ENCODE data around the gene TMUB2. TPM values are rescaled to one million over a fixed set of nuclear protein-coding genes. Genes with fewer than 3 reads are reported as not detected.
A peak's percentile ranks its signal among the peaks of the same experiment; 100 is the strongest.
"Not testable (repeated sequence)": the region's sequence is repeated elsewhere in the genome, so short reads cannot be mapped to it uniquely, and the experiment has no call there.

Gene TMUB2
- polyA plus RNA-seq, 1 of the 3 experiments (the other 2 are of a cell fraction): 49.5 TPM

DNA sequence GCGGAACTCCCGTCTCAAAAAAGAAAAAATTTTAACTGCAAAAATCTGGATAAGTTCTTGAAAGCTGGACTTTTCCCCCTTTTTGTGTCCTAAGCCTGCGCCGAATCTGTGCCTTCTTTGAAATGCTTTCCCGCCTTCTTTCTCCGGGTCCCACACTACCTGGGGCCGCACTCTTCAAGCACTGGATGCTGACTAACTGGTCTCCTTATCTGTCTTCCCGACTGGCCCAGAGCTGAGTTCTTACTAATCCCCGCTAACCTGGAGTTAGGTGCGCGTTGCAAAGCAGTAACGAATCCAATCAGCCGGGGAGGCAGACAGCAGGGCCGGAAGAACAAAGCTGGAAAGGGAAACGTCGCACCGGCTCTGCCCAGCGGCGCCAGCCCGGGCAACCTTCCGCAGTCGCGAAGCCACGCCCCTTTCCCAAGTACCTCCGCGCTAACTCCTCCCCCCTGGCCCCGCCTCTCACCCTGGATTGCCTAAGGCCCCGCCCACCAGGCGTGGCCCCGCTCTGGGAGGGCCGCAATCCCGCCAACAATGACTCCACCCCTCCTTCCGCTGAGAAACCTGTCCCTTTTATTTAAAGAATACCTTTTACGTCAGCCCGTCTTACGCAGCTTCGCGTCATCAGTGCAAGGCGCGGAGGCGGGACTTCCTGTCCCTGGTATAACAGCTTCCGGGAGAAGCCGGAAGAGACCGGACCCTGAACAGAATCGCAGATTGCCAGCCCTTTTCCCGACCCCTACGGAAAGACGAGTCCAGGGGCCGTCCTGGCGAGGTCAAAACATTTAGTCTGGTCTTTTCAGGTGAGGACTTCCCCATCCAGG, at the start of gene TMUB2 (continued):
- TF ChIP-seq, protein P1, sequence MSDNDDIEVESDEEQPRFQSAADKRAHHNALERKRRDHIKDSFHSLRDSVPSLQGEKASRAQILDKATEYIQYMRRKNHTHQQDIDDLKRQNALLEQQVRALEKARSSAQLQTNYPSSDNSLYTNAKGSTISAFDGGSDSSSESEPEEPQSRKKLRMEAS (IDR thresholded peaks at IDR 0.05; ENCODE audit: low read depth): 0 out of 2 replicates have a peak, but pooled peaks have one; percentile 54
- TF ChIP-seq NFIC (IDR thresholded peaks at IDR 0.05; ENCODE audit: borderline replicate concordance): no peak; the same call in 1 of the 2 replicates
- TF ChIP-seq, protein P2, sequence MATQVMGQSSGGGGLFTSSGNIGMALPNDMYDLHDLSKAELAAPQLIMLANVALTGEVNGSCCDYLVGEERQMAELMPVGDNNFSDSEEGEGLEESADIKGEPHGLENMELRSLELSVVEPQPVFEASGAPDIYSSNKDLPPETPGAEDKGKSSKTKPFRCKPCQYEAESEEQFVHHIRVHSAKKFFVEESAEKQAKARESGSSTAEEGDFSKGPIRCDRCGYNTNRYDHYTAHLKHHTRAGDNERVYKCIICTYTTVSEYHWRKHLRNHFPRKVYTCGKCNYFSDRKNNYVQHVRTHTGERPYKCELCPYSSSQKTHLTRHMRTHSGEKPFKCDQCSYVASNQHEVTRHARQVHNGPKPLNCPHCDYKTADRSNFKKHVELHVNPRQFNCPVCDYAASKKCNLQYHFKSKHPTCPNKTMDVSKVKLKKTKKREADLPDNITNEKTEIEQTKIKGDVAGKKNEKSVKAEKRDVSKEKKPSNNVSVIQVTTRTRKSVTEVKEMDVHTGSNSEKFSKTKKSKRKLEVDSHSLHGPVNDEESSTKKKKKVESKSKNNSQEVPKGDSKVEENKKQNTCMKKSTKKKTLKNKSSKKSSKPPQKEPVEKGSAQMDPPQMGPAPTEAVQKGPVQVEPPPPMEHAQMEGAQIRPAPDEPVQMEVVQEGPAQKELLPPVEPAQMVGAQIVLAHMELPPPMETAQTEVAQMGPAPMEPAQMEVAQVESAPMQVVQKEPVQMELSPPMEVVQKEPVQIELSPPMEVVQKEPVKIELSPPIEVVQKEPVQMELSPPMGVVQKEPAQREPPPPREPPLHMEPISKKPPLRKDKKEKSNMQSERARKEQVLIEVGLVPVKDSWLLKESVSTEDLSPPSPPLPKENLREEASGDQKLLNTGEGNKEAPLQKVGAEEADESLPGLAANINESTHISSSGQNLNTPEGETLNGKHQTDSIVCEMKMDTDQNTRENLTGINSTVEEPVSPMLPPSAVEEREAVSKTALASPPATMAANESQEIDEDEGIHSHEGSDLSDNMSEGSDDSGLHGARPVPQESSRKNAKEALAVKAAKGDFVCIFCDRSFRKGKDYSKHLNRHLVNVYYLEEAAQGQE (IDR thresholded peaks at IDR 0.05; ENCODE audit: low read depth, low read length): no peak

DNA sequence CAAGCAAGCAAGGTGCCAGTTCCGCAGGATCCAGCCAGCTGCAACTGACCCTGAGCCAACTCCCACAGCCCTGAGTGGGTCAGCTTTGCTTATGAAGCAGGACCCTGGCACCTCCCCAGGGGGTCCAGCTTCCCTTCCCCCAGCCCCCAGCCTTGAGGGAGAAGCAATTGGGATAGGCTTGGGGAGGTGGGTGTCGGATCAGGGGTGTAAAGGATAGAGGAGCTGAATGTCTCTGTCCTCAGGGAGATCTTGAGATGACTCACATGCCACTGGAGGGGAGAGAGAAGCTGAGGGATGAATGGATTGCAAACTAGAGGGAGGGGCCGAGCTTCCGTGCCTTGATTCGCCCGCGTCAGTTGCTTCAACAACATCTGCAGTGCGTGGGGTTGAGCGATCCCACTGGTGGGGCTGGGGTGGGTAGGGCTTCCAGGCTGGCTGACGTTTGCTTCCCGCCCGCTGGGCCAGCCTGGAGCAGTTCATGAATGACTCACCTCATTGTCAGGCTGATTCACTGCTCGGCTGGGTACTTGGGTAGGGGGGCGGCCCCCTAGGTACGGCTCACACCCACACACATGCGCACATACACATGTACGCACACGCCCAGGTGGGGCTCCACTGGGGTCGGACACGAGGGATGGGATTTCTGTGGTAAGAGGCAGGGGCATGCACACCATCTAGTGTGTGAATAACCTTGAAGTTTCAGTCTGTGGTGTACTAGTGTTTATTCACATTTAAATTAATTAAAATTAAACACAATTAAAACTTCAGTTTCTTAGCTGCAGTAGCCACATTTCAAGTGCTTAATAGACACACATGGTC, 48.7 kb upstream of the TMUB2 start:
- H3K27ac ChIP-seq (ENCODE audit: low read depth in 2 of 2, low read length in 1 of 2): peak overlapping the region in 1 of 2 experiments; percentile 91; a peak in 2 of 4 replicates
- H4K20me1 ChIP-seq (ENCODE audit: insufficient read depth): no peaks in the 10 kb centered on the region
- DNase-seq: peak; percentile 43
- H3K4me3 ChIP-seq (ENCODE audit: low read depth in 2 of 2, low read length in 1 of 2): peak overlapping the region; percentile 22 to 48; a peak in 2 of 4 replicates
- CTCF ChIA-PET: interaction anchor here (0.6 to 2.3 kb wide), 2 partner anchors 12 to 30 kb away, joined by 3 to 5 read pairs; no protein-coding TSS in a partner anchor
- peak overlapping the region; percentile 85 for H2AFZ ChIP-seq (ENCODE audit: low read depth)
- POLR2A ChIA-PET: no interaction called here
- peaks cover 16% of the 10 kb centered on the region for H3F3A ChIP-seq (replicated peaks; ENCODE audit: insufficient read depth)
- H3K36me3 ChIP-seq (replicated peaks in 1 of 2; ENCODE audit: control insufficient read depth in 1 of 2, insufficient read depth in 2 of 2, low read length in 1 of 2): no peaks in the 10 kb centered on the region
- no peaks in the 10 kb centered on the region for H3K9me3 ChIP-seq
- H3K79me2 ChIP-seq (ENCODE audit: insufficient read depth): peaks cover 13% of the 10 kb centered on the region
- H3K9me2 ChIP-seq: no peaks in the 10 kb centered on the region
- peak overlapping the region; percentile 65; the same call in 1 of the 2 replicates for H3K9ac ChIP-seq
- WGBS (ENCODE audit: low lambda C conversion rate): 7% methylated on average over 18 of the region's 20 CpGs
- H3K27me3 ChIP-seq (ENCODE audit: insufficient read depth): no peaks in the 10 kb centered on the region
- TF ChIP-seq RAD21 (IDR thresholded peaks at IDR 0.05; ENCODE audit: low read length) (no peak), FOSL2 (IDR thresholded peaks at IDR 0.05; ENCODE audit: borderline replicate concordance, low read depth) (peak; percentile 98), TEAD4 (IDR thresholded peaks at IDR 0.05; ENCODE audit: borderline replicate concordance, insufficient read depth) (no peak), EP300 (IDR thresholded peaks at IDR 0.05; ENCODE audit: borderline replicate concordance in 1 of 2, low read depth in 1 of 2, low read length in 1 of 2) (peak in 1 of 2 experiments; percentile 44; a peak in 1 of 4 replicates), SIN3A (IDR thresholded peaks at IDR 0.05; ENCODE audit: borderline replicate concordance, low read depth, low read length) (peak; percentile 62; the same call in 1 of the 2 replicates), JUND (IDR thresholded peaks at IDR 0.05) (peak; percentile 91), TAF1 (IDR thresholded peaks at IDR 0.05; ENCODE audit: borderline replicate concordance, low read depth, low read length) (no peak), MEF2A (IDR thresholded peaks at IDR 0.05; ENCODE audit: borderline replicate concordance, low read depth) (0 out of 2 replicates have a peak, but pooled peaks have one; percentile 67), RCOR1 (IDR thresholded peaks at IDR 0.05; ENCODE audit: low read length) (no peak), POLR2AphosphoS5 (IDR thresholded peaks at IDR 0.05; ENCODE audit: low read depth, low read length) (0 out of 2 replicates have a peak, but pooled peaks have one; percentile 16), NRF1 (IDR thresholded peaks at IDR 0.05; ENCODE audit: low read depth, low read length) (peak; percentile 48; the same call in 1 of the 2 replicates), RFX5 (IDR thresholded peaks at IDR 0.05; ENCODE audit: low read length) (no peak), TCF12 (IDR thresholded peaks at IDR 0.05) (peak; percentile 67)
- TF ChIP-seq, protein P1 (IDR thresholded peaks at IDR 0.05; ENCODE audit: low read depth): peak; percentile 82
- TF ChIP-seq, protein P3, sequence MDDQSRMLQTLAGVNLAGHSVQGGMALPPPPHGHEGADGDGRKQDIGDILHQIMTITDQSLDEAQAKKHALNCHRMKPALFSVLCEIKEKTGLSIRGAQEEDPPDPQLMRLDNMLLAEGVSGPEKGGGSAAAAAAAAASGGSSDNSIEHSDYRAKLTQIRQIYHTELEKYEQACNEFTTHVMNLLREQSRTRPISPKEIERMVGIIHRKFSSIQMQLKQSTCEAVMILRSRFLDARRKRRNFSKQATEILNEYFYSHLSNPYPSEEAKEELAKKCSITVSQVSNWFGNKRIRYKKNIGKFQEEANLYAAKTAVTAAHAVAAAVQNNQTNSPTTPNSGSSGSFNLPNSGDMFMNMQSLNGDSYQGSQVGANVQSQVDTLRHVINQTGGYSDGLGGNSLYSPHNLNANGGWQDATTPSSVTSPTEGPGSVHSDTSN (IDR thresholded peaks at IDR 0.05): peak; percentile 82
- peaks cover 2 to 13% of the 10 kb centered on the region in 2 experiments; a peak in 3 of 4 replicates for H3K4me1 ChIP-seq (ENCODE audit: control insufficient read depth in 1 of 2, insufficient read depth in 2 of 2, low read depth in 1 of 2, low read length in 1 of 2)
- peak overlapping the region; percentile 89 for H3K4me2 ChIP-seq

DNA sequence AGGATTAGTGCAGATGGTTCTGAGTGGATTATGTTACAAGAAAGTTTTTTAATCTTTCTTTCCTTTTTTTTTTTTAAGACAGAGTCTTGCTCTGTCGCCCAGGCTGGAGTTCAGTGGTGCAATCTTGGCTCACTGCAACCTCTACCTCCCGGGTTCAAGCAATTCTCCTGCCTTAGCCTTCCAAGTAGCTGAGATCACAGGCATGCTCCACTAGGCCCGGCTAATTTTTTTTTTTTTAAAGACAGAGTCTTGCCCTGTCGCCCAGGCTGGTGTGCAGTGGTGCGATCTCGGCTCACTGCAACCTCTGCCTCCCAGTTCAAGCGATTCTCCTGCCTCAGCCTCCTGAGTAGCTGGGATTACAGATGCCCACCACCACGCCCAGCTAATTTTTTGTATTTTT, 42.9 kb upstream of the TMUB2 start:
- WGBS (ENCODE audit: low lambda C conversion rate): 94% methylated on average over 8 of the region's 8 CpGs
- POLR2A ChIA-PET: interaction anchor here (0.7 kb wide), 1 partner anchor 28 kb away, joined by 4 read pairs; no protein-coding TSS in a partner anchor

More for the DNA sequence above, 42.9 kb upstream of the TMUB2 start:
- not testable (repeated sequence) for H3K9ac ChIP-seq; H3K4me3 ChIP-seq (ENCODE audit: low read depth in 2 of 2, low read length in 1 of 2); H4K20me1 ChIP-seq (ENCODE audit: insufficient read depth); H3K4me1 ChIP-seq (ENCODE audit: control insufficient read depth in 1 of 2, insufficient read depth in 2 of 2, low read depth in 1 of 2, low read length in 1 of 2); H3K4me2 ChIP-seq; H3K9me2 ChIP-seq; H3K36me3 ChIP-seq (replicated peaks in 1 of 2; ENCODE audit: control insufficient read depth in 1 of 2, insufficient read depth in 2 of 2, low read length in 1 of 2); DNase-seq; H3K27ac ChIP-seq (ENCODE audit: low read depth in 2 of 2, low read length in 1 of 2); H3K27me3 ChIP-seq (ENCODE audit: insufficient read depth); H3K9me3 ChIP-seq; H3F3A ChIP-seq (replicated peaks; ENCODE audit: insufficient read depth); H2AFZ ChIP-seq (ENCODE audit: low read depth)
- H3K79me2 ChIP-seq (ENCODE audit: insufficient read depth): peaks cover 30% of the 10 kb centered on the region
- CTCF ChIA-PET: interaction anchor here (0.9 kb wide), 1 partner anchor 24 kb away, joined by 3 read pairs; no protein-coding TSS in a partner anchor
